GM18909 (cell line): ENCODE data around the gene LCT.
"Not testable (repeated sequence)": the region's sequence is repeated elsewhere in the genome, so short reads cannot be mapped to it uniquely, and the experiment has no call there.

Experiments
- ATAC-seq: cut with Tn5 transposase; IDR thresholded peaks from one replicate; pipeline ENCODE4 v1.9.1; 2021; ENCODE audit warnings: mild to moderate bottlenecking; ENCODE audit not compliant: unreplicated experiment, poor library complexity

The LCT gene

DNA sequence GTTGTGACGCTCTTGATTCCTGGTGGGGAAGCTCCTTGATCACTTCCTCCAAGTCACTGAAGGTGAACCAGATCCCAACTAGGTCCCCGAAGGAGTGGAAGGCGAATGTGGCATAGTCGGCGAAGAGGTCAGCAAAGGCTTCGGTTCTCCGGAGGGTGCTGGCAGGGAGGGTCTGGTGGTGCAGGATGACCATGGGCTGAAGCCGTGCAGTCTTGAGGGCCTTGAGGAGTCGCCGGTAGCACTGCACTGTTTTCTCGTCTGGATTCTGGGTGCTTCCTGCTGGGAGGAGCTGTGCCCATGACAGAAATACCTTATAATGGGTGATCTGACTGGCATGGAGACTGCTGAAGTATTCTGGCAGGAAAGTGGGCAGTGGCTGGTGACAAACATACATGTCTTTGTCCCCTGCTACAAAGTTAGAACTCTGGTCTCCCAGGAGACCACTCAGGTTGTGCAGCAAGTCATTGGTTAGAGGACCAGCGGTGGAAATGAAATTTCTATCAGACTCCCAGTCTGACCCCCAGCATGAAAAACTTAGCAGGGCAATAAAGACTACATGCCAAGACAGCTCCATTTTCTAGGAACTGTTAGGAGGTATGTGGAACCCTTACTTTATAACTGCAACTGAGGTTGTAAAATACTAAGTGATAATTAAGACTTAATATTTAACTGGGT lies at the start of gene LCT:
Gene LCT (minus strand): TSS at position 589 of the 675 bp plus-strand sequence. CDS start 15 bp downstream, at position 574.
- ATAC-seq = no peak

DNA sequence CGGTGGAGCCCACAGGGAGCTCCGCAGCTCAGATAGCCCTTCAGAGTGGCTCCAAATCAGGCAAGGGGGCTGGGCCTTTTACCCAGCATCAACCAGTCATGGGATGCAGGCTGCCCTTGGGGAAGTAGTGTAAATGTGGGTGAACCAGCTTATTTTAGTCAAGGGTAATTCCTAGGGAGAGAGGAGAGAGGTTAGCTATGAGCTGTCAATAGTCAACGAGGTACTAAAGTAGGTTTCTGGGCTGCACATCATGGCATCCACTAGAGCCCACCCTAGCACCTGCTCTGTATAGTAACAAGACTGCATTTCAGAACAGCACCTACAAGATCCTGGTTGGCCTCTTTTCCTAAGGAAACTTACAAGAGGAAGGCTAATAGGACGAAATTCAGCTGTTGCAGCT lies 48.7 kb upstream of the LCT start:
- ATAC-seq = no peak

DNA sequence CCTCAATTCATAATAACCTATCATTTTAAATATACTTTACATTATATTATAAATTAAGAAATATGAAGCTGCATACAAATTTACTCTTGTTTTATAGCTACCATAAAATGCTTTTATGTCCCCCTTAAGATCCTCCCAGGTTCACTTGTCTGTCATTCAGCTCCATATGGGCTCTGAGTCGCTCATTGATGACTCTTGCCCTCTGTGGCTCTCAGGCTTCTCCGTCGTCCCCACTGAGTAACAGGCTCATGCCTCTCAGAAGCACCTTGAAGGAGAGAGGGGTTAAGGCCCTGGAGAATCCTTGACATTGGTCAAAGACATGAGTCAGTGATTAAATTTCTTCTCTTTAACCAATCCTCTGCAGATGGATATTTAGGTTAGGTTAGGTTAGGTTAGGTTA lies 45.4 kb upstream of the LCT start:
- ATAC-seq = no peak

DNA sequence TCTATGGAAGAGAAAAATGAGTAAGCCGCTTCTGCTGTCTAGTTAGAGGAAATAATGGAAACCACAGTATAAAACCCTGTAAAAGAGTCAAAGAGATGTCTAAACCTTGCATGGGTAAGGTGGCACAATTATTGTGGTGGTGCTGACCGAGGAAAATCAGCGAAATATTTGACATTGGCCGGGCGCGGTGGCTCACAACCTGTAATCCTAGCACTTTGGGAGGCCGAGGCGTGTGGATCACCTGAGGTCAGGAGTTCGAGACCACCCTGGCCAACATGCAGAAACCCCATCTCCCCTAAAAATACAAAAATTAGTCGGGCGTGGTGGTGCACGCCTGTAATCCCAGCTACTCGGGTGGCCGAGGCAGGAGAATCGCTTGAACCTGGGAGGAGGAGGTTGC lies 39.8 kb upstream of the LCT start:
- not testable (repeated sequence) for ATAC-seq

DNA sequence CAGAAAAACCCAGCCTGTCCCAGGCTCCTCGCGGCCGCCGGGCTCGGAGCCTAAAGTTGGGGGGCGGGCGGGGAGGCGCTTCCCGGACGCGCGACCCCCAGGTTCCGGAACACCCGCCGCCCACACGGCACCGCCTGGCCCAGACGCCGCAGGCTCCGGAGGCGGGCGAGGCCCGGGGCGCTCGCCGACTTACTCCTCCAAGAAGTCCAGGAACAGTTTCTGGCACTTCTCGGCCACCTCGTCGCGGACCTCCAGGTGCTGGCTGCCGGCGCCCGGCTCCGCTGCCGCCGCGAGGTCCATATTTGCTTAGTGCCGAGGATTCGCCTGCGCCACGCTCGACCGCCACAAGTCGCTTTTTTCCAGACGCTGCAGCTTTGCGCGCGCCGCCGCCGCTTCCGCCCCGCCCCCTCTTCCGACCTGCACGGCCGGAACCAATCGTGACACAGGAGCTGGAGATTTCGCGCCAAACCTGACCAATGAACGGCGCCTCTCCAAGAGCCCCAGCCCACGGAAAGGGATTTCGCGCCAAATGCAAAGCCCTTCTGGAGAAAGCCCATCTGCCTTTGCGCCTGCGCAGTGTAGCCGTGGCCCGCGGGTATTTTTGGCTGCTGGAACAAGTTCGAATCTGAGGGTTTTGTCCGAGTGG lies 39.2 kb upstream of the LCT start, which contains the start of gene MCM6:
Gene MCM6 (minus strand): TSS at position 378 of the 646 bp plus-strand sequence. CDS start 78 bp downstream, at position 300.
- peak; percentile 93 for ATAC-seq

DNA sequence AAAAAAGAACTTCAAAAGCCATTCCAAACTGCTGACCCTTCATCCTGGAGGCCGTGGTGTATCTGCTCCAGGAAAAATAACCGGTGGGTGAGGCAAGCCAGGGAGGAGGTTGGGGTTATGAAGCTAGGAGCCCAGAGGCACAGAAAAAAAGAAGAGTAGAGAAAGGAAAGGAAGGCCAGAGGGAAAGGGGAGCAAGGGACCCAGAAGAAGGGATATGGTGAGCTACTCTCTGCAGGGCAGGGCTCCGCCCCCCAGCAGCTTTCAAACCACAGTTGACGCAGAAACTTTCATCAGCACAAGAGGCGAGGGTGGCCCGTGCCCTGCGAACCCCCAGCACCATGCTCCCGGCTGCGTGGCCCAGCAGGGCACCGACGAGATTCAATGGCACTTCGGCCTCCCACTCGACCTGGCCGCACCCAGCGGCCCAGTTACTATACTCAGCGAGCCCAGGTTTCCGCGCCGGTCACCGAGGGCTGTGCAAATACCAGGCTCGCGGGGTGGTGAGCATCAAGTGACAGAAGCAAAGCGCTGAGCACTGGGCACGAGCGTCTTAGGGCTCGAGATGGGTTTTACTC lies 38.6 kb upstream of the LCT start:
- peak; percentile 69 for ATAC-seq

DNA sequence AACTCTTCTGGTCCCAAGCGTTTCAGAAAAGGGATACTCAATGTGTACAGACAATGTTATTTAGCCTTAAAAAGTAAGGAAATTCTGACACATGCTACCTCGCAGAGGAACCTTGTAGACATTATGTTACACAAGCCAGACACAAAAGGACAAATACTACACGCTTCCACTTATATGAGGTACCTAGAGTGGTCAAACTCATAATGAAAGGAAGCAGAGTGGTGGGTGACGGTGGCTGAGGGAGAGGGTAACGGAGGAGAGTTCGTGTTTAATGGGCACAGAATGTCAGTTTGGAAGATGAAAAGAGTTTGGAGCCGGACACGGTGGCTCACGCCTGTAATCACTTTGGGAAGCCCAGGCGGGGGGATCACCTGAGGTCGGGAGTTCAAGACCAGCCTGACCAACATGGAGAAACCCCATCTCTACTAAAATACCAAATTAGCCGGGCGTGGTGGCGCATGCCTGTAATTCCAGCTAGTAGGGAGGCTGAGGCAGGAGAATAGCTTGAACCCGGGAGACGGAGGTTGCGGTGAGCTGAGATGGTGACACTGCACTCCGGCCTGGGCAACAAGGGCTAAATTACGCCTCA lies 37.9 kb upstream of the LCT start:
- no peak for ATAC-seq

DNA sequence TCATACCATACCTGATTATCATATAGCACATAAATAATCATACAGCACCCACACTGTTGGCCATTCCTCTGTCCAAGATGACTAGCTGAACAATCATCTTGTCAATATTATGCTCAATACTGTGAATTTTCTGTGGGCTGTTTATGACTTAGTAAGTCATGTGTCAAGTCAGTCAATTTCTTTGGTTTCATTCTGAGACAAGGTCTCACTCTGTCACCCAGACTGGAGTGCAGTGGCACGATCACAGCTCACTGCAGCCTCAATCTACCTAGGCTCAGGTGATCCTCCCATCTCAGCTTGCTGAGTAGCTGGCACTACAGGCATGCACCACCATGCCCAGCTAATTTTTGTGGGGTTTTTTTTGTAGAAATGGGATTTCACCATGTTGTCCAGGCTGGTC lies 33.6 kb upstream of the LCT start:
- ATAC-seq = peak; percentile 41

DNA sequence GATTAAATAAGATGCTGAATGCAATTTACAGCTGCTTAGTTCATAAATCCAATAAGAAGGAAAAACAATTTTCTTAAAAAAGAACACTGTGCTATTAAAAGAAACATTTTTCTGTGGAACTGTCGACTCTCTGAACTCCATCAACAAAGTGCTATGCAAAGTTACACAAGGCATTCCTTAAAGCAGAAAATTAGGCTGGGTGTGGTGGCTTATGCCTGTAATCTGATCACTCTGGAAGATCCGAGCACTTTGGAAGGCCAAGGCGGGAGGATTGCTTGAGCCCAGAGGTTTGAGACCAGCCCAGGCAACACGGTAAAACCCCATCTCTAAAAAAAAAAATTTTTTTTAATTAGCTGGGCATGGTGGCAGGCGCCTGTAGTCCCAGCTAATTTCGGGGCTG lies 26.2 kb upstream of the LCT start:
- no peak for ATAC-seq

DNA sequence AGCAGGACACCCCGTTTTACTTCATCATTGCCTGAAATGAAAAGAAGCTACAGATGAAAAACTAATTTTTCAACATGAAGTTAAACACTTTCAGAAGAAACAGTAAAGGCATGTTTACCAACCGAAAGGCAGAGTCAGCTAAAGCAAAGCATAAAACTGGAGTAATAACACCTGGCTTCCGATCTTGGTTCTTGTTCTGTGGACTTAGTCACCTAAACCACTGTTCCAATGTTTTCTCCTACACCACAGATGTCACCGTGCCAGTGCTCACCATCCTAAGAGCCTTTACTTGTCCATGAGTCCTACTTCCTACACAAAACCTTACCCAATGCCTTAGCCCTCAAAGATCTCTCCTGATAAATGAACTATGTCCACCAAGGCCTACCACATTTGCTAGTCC lies 25.7 kb upstream of the LCT start:
- ATAC-seq = no peak

DNA sequence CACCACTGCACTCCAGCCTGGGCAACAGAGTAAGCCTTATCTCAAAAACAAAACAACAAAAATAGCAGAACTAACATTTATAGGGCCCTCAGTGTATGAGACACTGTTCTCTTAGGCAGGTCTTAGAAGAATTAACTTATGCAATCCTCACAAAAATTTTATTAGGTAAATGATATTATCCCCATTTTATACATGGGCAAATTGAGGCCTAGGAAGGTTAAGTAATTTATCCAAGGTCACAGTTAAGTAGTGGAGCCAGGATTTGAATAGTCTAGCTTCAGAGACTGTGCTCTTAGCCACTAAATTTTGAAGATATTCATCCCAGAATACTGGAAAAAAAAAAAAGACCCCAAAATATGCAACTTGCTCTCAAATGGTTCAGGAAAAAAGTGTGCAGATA lies 16.4 kb upstream of the LCT start:
- ATAC-seq = no peak

DNA sequence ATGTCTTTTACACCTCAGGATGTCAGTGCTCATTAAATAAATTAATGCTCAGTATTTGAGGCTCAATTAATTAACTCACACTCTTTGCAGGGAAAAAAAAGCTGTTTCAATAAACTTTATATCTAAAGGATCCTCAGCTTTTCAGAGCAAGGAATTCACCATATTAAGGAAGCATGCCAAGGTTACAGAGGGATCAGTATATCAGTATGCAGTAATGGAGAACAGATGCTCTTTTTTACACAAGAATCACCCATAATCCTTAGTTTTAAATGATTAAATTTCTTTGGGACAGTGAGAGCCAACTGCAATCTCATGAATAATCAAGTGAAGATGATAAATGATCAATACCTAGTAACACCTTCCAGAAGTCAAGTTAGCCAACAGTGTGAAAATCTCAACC lies 14.9 kb upstream of the LCT start:
- no peak for ATAC-seq

DNA sequence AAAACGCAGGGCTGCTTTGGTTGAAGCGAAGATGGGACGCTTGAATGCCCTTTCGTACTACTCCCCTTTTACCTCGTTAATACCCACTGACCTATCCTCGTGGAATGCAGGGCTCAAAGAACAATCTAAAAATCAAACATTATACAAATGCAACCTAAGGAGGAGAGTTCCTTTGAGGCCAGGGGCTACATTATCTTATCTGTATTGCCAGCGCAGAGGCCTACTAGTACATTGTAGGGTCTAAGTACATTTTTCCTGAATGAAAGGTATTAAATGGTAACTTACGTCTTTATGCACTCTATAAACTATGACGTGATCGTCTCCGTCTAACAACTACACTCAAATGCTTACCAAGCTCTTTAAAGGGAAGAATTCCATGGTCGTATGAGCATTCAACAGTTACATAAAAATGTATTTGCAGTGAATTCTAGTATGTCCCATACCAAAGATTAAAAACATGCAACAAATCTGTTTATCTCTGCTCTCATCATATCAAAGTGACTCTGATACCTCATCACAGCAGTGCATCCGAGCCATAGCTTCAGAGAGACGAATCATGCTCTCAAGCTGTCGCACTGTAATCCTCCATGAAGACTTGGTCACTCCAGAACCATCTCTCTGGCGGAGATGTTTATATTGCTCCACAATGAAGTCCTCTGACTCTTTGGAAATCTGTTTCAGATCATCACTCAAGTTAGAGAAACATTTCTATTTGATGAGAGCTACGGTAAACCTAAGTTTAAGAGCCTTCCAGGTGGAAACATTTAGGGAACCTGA lies 14.1 kb upstream of the LCT start:
- ATAC-seq = no peak

DNA sequence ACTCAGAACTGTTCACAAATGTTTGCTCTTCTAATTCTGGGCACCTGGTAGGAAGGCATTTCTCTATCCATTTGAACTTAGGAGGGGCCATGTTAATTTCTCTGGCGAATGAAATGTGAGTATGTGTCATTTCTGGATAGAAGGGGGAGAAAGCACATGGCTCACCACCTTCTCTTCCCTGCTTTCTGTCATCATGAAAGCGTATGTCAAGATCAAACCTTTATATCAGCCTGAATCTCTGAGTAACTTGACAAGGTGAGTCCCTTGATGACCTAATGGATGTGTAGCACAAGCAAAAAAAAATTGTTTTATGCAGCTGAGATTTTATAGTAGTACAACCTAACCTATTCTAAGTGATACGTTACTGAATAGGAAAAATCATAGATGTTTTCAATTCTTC lies 12.1 kb upstream of the LCT start:
- no peak for ATAC-seq

DNA sequence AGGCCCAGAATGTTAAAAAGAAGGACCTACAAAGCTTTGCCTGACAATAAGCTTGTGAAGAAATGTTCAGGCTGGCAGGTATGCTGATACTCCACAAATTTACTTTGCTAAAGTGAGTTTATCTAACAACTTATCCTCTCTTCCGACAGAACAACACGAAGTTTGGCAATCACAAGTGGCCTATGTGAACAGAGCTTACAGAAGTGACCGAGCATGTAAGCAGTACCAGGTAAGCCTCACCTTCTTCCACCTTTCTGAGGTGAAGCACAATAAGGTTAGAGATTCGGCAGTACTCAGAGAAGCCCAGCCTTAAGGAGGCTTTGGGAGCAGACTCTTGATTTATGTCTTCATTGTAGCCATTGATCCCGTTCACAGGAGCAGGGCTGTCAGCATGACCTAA lies 9.0 kb upstream of the LCT start:
- ATAC-seq = no peak

DNA sequence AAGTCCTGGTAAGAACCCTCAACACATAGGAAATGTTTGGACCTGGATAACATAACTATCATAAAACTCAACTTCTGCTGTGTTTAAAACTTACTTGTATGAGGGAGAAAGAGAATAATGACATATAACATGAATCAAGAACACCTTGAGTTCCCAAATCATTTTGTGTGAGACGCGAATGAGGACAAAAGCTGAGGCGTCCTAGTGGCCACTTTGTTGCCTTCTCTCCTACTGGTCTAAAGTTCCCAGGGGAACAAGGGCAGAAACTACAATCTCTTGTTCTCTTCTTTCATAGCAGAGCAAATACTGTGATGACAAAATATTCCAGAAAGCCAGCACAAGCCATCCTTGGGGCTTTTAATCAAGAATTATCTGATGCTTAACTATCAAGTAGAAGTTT lies 8.3 kb upstream of the LCT start:
- ATAC-seq = no peak

DNA sequence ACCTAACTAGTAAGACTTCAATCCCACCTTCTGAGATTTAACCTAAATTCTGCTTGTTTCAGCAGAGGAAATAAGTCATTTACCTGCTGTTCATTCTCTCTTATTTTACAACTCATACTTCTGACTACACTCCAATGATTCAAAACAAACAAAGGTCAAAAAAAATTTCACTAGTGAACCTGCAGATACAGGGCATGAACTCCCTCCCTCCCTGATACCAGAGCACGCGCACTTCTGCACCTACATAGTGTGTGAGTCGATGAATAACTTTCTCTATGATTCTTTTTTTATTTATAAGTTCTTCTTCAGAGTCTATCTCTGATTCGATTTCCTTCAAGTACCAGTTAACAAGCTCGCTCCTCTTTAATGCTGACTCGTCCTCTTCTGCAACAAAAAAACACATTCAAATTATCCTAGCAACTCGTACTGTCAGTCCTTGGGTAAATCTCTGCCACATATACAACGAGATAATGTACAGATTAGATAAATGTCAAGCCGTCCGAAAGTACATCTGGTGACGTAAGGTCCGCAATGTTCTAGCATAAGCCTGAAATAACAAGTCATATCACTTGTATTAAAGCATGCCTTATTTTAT lies 7.4 kb upstream of the LCT start:
- ATAC-seq = no peak

DNA sequence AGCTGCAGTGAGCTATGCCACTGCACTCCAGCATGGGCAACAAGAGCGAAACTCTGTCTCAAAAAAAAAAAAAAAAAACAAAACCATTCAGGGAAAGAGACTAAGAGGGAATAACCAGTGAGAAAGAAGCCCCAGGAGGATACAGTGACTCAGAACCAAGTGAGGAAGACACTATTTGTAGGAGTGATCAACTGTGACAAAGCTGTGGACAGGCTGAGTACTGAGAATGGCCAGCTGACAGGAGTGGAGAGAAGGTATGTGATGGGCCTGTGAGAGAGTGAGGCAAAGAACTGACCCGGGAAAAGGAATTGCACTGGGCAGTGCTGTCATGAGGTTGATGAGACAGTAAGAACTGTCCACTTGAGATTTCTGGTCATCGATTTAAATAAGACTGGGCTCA lies 6.7 kb upstream of the LCT start:
- no peak for ATAC-seq

DNA sequence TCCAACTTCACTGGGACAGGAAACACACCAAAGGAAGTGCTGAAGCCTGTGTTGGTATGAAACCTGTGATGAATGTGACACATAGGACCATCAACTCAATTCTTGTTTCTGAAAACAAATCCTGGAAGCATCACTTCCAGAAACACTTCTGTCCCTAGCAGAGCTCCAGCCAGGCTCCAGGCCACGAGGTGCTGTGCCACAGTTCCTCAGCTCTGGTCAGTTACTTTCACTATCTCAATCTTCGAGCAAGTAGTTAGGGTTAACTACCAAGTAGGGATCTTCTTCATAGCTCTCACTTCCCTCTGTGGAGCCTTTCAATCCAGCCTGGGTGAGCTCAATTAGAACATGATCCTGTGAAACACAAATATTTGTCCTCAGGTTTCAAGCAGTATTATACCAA lies 3.6 kb upstream of the LCT start:
- no peak for ATAC-seq

DNA sequence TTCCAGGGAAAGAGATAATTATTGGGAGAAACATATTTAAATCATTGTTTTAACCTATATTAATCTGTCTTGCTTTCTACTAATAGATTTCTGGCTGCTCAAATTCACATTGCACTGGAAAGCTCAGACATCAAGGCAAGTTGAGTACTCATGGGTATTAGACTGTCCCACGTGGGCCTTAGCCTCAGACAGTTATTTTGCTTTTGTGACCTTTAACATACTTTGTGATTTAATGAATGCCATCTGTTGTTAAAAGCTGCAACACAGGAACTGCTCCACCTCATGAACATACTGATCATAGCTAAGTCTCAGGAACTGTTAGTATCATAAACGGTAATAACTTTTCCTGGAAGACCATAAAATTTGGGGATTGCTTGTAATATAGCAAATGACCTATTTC lies 2.7 kb upstream of the LCT start:
- no peak for ATAC-seq
